Heart left ventricle (tissue), 13 donors: Measurements from ENCODE around the gene TOP3B.

Experiments used
- POLR2A ChIP-seq, 2 donors: fragments of 450-650 bp; IDR thresholded peaks; one replicate each; pipeline ENCODE4 v1.6.1; 2017; ENCODE audit warnings: antibody characterized with exemption in 2 of 2, mild to moderate bottlenecking in 2 of 2, moderate library complexity in 2 of 2
- TF ChIP-seq, protein P1 (sequence below), 12 donors: fragments of 200-600 bp; sonication (generic) in 4 of 12; IDR thresholded peaks; one replicate each; pipeline versions ENCODE4 v1.5.0 to v1.8.0; 2018 to 2022; ENCODE audit warnings: antibody characterized with exemption in 12 of 12, mild to moderate bottlenecking in 5 of 12
- donor health status: ischemic (EF 13 %, LVEDD 7.1; RV severe dilation, severe dysfunction).
- donor health status: DM: no; HTN: yes; CAD: no.
- donor health status: DM: no; HTN: no; CAD: no.
- donor health status: ischemic (EF 25% LVEDD 6.9; RV normal size, moderate dysfunction).
- donor health status: ischemic (EF 25% LVEDD 5.7; RV mildly dilated, moderate dysfunction).
- donor health status: ischemic (EF 35%, LVEDD 5.7; RV mildly dilated, moderate dysfunction).
- donor health status: nonischemic (EF 11% LVEDD 7.7; RV severe dilation, severe dysfunction).
- donor health status: DM: yes; HTN: yes; CAD: no.
- donor health status: PGD.
- donor health status: ischemic (EF 29% LVEDD 5.4; RV normal size, mild dysfunction).
- donor health status: nonischemic (EF 23%, LVEDD 6.1; RV moderate dilation, normal function).

DNA sequence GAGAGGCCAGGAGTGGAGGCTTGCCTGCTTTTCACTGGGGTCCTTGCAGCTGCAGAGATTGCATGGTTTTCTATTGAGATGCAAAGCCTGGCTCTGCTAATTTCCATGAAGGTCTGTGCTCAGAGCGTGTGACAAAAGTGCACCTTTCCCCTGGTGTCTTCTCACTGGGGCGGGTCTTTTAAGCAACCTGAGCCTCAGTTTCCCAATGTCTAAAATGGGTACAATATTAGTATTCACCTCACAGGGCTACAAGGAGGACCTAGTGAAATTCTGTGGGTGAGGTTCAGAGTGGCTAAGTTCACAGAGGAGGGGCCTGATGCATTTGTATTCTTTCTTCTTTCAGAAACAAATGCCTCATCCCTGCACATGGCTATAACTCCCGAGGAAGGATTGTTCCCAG lies 50.2 kb downstream of the TOP3B start:
- no peak for TF ChIP-seq POLR2A (IDR thresholded peaks at IDR 0.05)
- TF ChIP-seq, protein P1, sequence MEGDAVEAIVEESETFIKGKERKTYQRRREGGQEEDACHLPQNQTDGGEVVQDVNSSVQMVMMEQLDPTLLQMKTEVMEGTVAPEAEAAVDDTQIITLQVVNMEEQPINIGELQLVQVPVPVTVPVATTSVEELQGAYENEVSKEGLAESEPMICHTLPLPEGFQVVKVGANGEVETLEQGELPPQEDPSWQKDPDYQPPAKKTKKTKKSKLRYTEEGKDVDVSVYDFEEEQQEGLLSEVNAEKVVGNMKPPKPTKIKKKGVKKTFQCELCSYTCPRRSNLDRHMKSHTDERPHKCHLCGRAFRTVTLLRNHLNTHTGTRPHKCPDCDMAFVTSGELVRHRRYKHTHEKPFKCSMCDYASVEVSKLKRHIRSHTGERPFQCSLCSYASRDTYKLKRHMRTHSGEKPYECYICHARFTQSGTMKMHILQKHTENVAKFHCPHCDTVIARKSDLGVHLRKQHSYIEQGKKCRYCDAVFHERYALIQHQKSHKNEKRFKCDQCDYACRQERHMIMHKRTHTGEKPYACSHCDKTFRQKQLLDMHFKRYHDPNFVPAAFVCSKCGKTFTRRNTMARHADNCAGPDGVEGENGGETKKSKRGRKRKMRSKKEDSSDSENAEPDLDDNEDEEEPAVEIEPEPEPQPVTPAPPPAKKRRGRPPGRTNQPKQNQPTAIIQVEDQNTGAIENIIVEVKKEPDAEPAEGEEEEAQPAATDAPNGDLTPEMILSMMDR (IDR thresholded peaks at IDR 0.05), result no peak
